ENCODE results near the gene SLC2A4.

DNA sequence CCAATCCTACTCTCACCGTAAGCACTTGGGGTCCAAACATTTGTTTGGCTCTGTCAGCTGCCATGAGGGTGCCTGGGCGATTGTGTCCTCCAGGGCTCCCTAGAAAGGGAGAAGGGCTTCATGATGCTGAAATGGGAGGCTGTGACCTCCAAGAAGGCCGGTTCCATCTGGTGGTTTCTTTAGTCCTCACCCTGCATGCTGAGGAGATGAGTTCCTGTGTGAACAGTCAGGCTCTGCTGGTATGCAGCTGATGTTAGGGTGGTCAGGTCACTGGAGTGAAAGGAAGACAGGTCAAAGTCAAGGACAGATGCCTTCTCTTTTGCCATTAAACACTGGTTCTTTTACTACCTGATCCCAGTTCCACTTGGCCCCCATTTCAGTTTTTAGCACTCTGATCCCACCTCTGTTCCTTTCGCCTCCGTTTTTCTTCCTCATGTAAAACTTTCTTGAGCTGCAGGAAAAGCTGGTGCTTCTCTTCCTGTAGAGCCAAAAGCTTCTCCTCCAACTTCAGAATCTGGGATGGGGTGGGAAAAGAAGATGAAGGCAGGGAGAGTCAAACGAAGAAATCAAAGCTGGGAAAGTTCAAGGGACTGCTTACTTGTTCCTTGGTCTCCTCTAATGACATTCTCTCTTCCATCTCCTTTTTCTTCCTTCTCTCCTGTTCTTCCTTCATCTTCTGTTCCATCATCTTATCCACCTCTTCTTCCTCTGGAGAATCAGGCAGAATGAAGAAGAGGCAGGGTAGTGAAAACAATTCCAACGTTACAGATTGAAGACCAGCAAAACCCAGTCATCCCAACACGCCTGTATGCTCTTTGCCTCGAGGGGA lies 32.6 kb downstream of the SLC2A4 start:
- TF ChIP-seq CTCF (IDR thresholded peaks at IDR 0.05; ENCODE audit: insufficient read depth, low read depth, low read length) (no peak), EZH2 (IDR thresholded peaks at IDR 0.05; ENCODE audit: insufficient read depth, low read length) (no peak)

Measured in astrocyte (in vitro differentiated cells and primary cell).